Measurements from ENCODE around the gene TMEM81. TPM values are rescaled to one million over a fixed set of nuclear protein-coding genes. Genes with fewer than 3 reads are reported as not detected.

TMEM81 gene
- total and polyA plus RNA-seq, 7 donors: 0.92 to 3.6 (median 2.2) TPM; not detected in 1

GRCh38 chr1:205061665-205062069 lies 22.6 kb downstream of the TMEM81 start:
- Histone ChIP-seq H3K36me3 (no peaks in the 10 kb centered on the region), H3K4me3 (no peak overlapping the region), H3K27me3 (no peaks in the 10 kb centered on the region), H3K9me3 (no peaks in the 10 kb centered on the region), H3K27ac (no peak overlapping the region), H3K4me1 (peaks cover 0 to 8% (median 7%) of the 10 kb centered on the region in 4 donors)
- intact Hi-C loops (cut with DNase I): loop anchor here (1.0 kb wide), 1 partner anchor 71 kb away; no protein-coding TSS in a partner anchor
- TF ChIP-seq CTCF (IDR thresholded peaks at IDR 0.05) (peak; percentile 64 to 83 (median 76)), POLR2A (IDR thresholded peaks at IDR 0.05) (no peak), EP300 (IDR thresholded peaks at IDR 0.05) (no peak)
- 43% methylated on average over 13 of the region's 13 CpGs for WGBS, 2 donors
- peak; percentile 77 for DNase-seq

GRCh38 chr1:205061227-205061626 lies 23.0 kb downstream of the TMEM81 start:
- Histone ChIP-seq H3K36me3 (no peaks in the 10 kb centered on the region), H3K9me3 (no peaks in the 10 kb centered on the region), H3K27ac (no peak overlapping the region), H3K4me3 (no peak overlapping the region), H3K27me3 (no peaks in the 10 kb centered on the region), H3K4me1 (peaks cover 0 to 8% (median 7%) of the 10 kb centered on the region in 4 donors)
- intact Hi-C loops (cut with DNase I): loop anchor here (1.0 kb wide), 1 partner anchor 71 kb away; no protein-coding TSS in a partner anchor
- DNase-seq: peak; percentile 62
- TF ChIP-seq EP300 (IDR thresholded peaks at IDR 0.05) (no peak), CTCF (IDR thresholded peaks at IDR 0.05) (no peak), POLR2A (IDR thresholded peaks at IDR 0.05) (no peak), POLR2AphosphoS5 (IDR thresholded peaks at IDR 0.05) (no peak)
- 81 to 88% methylated on average over 14 of the region's 14 CpGs for WGBS, 2 donors

GRCh38 chr1:205060746-205061145 lies 23.5 kb downstream of the TMEM81 start:
- H3K9me3 ChIP-seq: no peaks in the 10 kb centered on the region
- H3K27me3 ChIP-seq: no peaks in the 10 kb centered on the region
- H3K36me3 ChIP-seq: no peaks in the 10 kb centered on the region
- no peak for DNase-seq
- TF ChIP-seq CTCF (IDR thresholded peaks at IDR 0.05) (no peak), POLR2A (IDR thresholded peaks at IDR 0.05) (no peak), EP300 (IDR thresholded peaks at IDR 0.05) (no peak), POLR2AphosphoS5 (IDR thresholded peaks at IDR 0.05) (no peak)
- intact Hi-C loops (cut with DNase I): loop anchor here (1.0 kb wide), 1 partner anchor 70 kb away; no protein-coding TSS in a partner anchor
- H3K27ac ChIP-seq: no peak overlapping the region
- 92 to 94% methylated on average over 10 of the region's 10 CpGs for WGBS, 2 donors
- peaks cover 0 to 8% (median 7%) of the 10 kb centered on the region in 4 donors for H3K4me1 ChIP-seq
- no peak overlapping the region for H3K4me3 ChIP-seq

GRCh38 chr1:205059660-205060059 lies 24.6 kb downstream of the TMEM81 start:
- WGBS, 2 donors: 94% methylated on average over 6 of the region's 6 CpGs
- no peak for TF ChIP-seq CTCF (IDR thresholded peaks at IDR 0.05)
- no peak for TF ChIP-seq POLR2A (IDR thresholded peaks at IDR 0.05)
- TF ChIP-seq EP300 (IDR thresholded peaks at IDR 0.05): no peak
- TF ChIP-seq POLR2AphosphoS5 (IDR thresholded peaks at IDR 0.05): no peak
- intact Hi-C loops (cut with DNase I): no loop called here
- Histone ChIP-seq H3K36me3 (no peaks in the 10 kb centered on the region), H3K4me1 (peaks cover 0 to 8% (median 7%) of the 10 kb centered on the region in 4 donors), H3K27me3 (no peaks in the 10 kb centered on the region), H3K9me3 (no peaks in the 10 kb centered on the region), H3K4me3 (no peak overlapping the region), H3K27ac (no peak overlapping the region)
- peak; percentile 53 for DNase-seq

- 94 to 96% methylated on average over 12 of the region's 12 CpGs for WGBS, 2 donors
- H3K27me3 ChIP-seq: no peaks in the 10 kb centered on the region
- TF ChIP-seq POLR2A (IDR thresholded peaks at IDR 0.05) (no peak), POLR2AphosphoS5 (IDR thresholded peaks at IDR 0.05) (no peak), EP300 (IDR thresholded peaks at IDR 0.05) (no peak), CTCF (IDR thresholded peaks at IDR 0.05) (no peak)
- intact Hi-C loops (cut with DNase I): no loop called here
- H3K9me3 ChIP-seq: no peaks in the 10 kb centered on the region
- no peaks in the 10 kb centered on the region for H3K36me3 ChIP-seq
- peak; percentile 54 for DNase-seq
- peaks cover 0 to 8% (median 7%) of the 10 kb centered on the region in 4 donors for H3K4me1 ChIP-seq
- H3K27ac ChIP-seq: no peak overlapping the region
- H3K4me3 ChIP-seq: no peak overlapping the region
Observed at GRCh38 chr1:205058853-205059252, 25.4 kb downstream of the TMEM81 start.

Data from sigmoid colon (tissue), 7 donors.